NCI-H1417 (cell line): ENCODE results near the gene CPNE5.
A peak's percentile ranks its signal among the peaks of the same experiment; 100 is the strongest.

Source experiments
- DNase-seq, 3 experiments: peaks; one replicate each; lab custom pipeline; 2025; lab: John Stamatoyannopoulos, UW

Gene CPNE5

GRCh38 chr6:36857325-36857724, 18.1 kb upstream of the CPNE5 start:
- DNase-seq: no peak

- DNase-seq: peak in 1 of 3 experiments; percentile 11
Observed at GRCh38 chr6:36856277-36856676, 17.0 kb upstream of the CPNE5 start.

GRCh38 chr6:36855750-36856149, 16.5 kb upstream of the CPNE5 start:
- DNase-seq: no peak

DNA sequence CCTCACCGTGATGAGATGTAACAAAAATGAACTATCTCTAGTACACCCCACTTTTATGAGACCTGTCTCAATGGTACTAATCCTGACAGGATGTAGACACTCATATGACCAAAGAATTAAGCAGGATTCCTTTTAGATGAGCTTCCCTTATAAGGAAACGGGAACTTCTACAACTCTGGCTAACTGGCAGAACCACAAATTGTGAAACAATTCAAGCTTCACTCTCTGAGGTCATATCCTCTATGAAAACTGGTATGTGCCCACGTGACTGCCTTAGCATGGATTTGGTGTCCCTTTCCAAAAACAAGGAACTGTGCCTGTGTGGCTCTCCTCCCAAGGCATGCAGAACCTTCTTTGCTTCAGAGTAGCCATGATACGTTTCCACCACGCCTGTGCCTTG, 14.1 kb upstream of the CPNE5 start:
- no peak for DNase-seq

- no peak for DNase-seq
Observed at GRCh38 chr6:36852481-36853147, 13.4 kb upstream of the CPNE5 start.

GRCh38 chr6:36851626-36852025, 12.4 kb upstream of the CPNE5 start:
- no peak for DNase-seq

DNA sequence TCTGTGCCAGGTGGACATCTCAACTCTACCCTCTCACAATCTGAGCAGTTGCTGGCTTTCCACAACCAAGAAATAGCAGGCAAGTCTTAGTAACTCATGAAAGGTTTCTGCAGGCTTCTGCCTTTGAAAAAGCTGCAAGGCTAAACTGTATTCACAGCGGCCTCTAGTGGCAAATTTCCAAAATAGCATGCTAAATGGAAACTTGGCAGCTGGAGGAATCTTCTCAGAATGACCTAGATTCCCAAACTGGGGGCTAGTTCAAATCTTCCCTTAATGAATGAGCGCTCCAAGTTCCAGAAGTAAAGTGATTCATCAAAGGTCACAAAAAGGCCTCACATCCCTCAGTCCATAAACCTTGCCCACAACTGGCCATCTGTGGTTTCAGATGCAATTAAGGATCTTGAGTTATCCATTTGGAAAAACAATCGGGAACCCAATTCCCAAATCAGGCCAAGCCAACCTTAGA, 11.9 kb upstream of the CPNE5 start:
- DNase-seq: peak; percentile 23 to 87 (median 77)

DNA sequence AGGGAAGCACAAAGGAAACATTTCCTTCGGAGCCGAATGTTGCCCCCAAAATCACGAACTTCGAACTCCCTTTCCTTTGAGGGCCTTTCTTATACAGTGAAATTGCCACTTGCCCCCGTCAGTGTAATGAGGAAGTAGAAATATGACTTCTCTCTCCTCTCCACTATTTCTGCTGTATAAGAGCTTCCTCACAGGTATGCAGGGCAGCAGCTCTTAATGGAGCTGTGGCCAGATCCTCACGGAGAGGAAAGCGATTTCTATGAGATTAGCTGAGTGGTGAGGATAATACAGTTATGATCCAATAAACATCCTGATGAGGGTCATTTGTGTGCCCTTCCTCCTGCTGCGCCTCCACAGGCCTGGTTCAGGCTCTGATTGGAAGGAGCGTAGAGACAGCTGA, 10.8 kb upstream of the CPNE5 start:
- DNase-seq: peak in 1 of 3 experiments; percentile 24

- peak; percentile 86 to 91 (median 86) for DNase-seq
Observed at GRCh38 chr6:36848658-36849441, 9.6 kb upstream of the CPNE5 start.

GRCh38 chr6:36847991-36848390, 8.7 kb upstream of the CPNE5 start:
- no peak for DNase-seq

DNA sequence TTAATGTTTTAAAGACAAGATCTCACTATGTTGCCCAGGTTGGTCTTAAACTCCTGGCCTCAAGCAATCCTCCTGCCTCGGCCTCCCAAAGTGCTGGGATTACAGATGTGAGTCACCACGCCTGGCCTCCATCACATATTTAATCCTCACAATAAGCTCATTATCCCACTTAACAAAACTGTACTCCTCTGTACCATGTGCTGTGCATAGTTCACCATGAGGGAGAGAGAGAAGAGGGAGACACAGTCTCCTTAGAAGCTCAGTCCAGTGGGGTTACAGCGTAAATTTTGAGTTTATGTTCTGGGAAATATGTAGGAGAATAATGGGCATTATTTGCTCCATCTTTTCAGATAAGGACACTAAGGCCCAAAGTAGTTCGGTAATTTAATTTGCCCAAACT, 7.9 kb upstream of the CPNE5 start:
- DNase-seq: no peak

DNA sequence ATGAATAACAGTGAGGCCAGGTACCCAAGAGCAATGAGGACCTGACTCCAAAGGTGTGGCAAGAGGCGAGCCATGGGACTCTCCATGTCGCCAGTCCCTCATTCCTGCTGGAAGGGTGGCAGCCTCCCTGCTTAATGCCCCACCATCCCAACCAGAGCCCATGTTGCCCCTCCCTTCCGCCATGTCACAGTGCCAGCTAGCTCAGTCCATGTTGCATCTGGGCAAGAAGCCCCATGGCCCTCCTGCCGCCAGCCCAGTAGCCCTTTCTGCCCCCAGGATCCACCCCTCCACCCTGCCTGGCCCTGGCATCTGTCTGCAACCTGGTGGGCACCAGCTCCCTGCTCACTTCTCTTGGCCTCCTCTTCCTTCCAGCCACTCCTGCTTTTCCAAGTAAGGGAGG, 6.0 kb upstream of the CPNE5 start:
- no peak for DNase-seq

DNA sequence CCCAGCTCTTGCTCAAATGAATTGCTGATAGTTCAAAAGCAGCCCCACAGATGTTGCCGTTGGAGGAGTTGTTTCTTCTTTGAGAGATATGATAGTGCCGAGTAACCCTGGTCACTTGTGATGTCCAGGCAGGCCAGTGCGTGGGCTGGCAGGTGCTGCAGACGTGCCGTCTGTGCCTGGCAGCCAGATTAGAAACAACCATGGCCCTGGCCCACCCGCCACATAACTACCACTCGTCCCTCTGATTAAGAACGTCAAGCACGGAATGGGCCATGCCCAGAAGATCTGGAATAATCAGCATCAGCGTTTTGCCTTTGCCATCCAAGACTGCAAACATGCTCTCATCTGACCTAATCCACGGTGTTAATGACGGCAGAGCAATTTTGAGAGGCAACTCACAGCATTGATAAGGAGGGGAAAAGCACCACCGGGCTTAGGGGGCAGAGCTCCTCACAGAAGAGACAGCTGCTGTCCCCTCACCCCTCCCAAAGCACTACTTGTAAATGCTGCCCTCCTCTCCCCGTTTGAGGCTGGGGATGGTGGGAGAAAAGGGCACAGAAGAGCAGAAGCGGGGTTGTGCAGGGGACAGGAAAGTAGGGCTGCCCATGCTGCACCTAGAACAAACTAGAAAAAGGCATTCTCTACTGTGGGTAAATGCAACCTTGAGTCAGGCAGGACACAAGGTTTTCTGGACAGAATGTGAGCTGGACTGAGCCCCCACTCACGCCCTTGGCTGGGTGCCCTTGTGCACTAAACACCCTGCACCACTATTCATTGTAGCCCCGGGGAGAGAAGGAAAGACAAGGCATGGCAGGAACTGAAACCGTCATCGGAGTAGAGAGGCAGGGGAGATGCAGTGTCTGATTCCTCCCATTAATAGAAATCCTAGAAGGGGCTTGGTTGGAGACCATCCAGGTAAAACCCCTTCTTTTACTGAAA, 5.3 kb upstream of the CPNE5 start:
- DNase-seq: no peak

DNA sequence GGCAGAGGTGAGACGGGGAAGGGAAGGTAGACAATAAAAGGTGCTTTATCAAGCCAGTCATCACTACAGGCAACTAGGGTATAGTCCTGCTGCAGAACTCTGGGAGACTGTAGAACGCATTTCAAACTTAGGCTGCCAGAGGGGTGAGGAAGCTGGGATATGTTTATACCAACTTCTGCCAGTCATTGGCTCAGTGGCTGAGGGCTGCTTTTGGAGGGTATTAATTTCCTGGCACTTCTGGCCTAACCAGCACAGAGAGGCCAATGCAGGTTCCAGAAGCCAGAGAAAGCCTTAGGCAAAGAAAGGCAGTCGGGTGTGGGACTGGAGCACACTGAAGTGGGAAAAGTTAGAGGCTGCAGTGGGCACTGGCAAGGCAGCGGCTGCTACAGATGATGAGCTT, 3.9 kb upstream of the CPNE5 start:
- no peak for DNase-seq

GRCh38 chr6:36841756-36842155, 2.5 kb upstream of the CPNE5 start:
- no peak for DNase-seq

DNA sequence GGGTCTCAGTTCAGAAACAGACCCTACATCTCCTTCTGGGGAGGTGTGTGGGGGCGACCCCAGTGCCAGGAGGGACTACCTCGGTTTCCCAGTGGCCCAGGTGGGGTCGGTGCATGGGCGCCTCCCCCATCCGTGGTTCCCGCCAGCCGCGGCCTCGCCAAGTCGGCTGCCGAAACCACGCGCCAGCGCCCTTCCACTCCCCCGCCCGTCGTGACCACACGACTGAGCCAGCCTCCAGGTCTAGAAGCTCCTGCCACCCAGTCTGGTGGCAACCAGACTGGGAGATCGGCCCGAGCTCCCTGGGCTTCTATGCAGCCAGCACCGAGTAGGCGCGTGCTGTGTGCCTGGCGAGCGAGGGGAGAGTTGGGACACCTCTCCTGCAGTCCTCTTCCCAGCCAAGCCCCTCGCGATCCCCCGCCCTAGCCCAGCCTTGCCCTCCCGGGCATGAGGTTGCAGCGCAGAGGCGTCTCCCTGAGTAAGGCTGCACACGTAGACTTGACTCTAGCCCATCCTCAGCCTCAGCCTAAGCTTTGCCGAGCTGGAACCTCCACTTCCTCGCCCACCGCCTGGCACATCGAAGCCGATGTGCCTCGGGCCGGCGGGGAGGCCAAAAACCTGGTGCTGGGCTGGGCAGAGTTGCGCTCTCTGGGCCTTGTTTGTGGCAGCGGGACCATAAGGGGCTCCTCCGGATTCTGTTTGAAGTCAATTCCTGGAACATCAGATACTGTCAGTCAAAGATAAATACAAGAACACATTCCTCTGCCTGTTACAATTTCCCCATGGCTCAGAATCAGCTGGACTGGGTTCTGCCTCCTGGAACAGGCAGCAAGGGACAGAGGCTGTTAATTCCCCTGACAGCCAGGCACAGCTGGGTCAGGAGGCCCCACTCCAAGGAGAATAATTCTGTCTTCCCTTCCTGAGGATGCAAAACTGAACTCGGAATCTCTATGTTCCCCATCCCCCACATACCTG, 1.5 kb upstream of the CPNE5 start:
- no peak for DNase-seq

DNA sequence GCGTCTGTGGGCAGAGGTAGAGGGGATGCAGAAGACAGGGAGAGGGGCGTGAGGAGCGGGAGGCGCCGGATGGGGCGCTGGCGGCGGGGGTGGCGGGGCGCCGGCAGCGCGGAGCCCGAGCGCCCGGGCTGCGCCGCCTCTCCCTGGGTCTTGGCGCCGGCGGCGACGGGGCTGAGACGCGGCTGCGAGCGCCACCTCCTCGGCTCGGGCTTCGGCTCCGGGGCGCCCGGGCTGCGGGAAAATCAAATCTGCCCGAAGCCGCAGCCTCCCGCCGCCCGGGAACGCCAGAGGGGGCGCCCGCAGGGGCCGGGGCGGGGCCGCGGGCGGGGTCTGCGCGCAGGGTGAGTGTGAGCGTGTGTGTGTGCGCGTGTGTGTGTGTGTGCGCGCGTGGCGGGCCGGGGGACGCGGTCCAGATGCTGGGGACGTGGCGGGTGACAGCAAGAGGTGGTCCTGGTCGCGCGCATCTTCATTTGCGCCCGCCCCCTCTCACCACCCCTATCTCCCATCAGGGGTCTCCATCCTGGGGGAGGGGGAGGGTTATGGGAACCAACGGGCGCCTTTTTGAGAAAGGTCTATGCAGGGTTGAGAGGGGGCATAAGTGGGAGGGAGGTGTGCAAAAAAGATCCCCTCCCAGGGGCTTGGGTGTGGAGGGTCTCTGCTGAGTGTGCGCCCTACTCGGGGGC, 646 bp upstream of the CPNE5 start:
- peak; percentile 28 to 65 (median 63) for DNase-seq

DNA sequence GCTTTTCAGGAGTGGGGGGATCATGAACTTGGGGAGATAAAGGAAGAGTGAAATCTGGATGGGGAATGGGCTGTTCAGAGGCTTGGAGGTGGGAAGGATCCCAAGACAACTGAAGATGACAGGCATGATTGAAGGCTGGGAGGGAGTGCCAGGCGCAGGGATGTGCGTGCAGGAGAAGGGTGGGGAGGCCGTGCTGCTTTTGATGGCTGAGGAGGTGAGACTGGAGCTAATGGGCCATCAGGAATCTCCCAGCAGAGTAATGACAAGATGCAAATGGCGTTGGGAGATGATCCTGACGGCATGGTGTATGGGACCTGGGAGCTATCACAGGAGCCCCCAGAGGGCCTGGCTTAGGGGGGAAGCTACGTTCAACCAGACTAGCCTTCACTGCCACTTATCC, 1.6 kb downstream of the CPNE5 start:
- DNase-seq: no peak

DNA sequence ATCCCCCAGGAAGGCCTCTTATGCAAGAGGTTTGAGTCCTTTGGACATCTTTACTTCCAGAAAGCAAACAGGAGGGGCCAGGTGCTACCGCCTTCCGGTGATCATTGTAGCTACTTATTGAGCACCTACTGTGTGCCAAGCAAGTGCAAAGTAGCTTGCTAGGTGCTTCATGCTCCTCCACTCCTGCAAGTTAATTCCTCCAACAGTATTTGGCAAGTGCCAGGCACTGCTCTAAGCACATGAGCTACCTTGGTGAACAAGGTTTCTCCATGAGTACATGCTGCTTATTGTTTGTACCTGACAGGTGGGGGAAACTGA, 2.3 kb downstream of the CPNE5 start:
- DNase-seq: no peak

- peak in 1 of 3 experiments; percentile 8 for DNase-seq
Observed at GRCh38 chr6:36836111-36837021, 2.9 kb downstream of the CPNE5 start.
